Measurements from ENCODE around the gene DHDH. TPM values are rescaled to one million over a fixed set of nuclear protein-coding genes. Genes with fewer than 3 reads are reported as not detected.
"Not testable (repeated sequence)": the region's sequence is repeated elsewhere in the genome, so short reads cannot be mapped to it uniquely, and the experiment has no call there.

The DHDH gene
- total RNA-seq, 1 donor from 2014 or later = 3.2 TPM

GRCh38 chr19:48896191-48896720 is 37.2 kb upstream of the DHDH start:
- Mint-ChIP-seq H3K9me3 (no peaks in the 10 kb centered on the region), H3K4me1 (peaks cover 29% of the 10 kb centered on the region), H3K4me3 (peak overlapping the region; percentile 56), H3K36me3 (no peaks in the 10 kb centered on the region), H3K27ac (peak overlapping the region; percentile 67), H3K27me3 (ENCODE audit: low read depth) (no peaks in the 10 kb centered on the region)
- DNase-seq (ENCODE audit: low spot score in 2 of 2, unreplicated experiment in 2 of 2) = peak in 1 of 2 experiments; percentile 66
- TF ChIP-seq, protein P1, sequence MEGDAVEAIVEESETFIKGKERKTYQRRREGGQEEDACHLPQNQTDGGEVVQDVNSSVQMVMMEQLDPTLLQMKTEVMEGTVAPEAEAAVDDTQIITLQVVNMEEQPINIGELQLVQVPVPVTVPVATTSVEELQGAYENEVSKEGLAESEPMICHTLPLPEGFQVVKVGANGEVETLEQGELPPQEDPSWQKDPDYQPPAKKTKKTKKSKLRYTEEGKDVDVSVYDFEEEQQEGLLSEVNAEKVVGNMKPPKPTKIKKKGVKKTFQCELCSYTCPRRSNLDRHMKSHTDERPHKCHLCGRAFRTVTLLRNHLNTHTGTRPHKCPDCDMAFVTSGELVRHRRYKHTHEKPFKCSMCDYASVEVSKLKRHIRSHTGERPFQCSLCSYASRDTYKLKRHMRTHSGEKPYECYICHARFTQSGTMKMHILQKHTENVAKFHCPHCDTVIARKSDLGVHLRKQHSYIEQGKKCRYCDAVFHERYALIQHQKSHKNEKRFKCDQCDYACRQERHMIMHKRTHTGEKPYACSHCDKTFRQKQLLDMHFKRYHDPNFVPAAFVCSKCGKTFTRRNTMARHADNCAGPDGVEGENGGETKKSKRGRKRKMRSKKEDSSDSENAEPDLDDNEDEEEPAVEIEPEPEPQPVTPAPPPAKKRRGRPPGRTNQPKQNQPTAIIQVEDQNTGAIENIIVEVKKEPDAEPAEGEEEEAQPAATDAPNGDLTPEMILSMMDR (IDR thresholded peaks at IDR 0.05; ENCODE audit: unreplicated experiment) = no peak

DNA sequence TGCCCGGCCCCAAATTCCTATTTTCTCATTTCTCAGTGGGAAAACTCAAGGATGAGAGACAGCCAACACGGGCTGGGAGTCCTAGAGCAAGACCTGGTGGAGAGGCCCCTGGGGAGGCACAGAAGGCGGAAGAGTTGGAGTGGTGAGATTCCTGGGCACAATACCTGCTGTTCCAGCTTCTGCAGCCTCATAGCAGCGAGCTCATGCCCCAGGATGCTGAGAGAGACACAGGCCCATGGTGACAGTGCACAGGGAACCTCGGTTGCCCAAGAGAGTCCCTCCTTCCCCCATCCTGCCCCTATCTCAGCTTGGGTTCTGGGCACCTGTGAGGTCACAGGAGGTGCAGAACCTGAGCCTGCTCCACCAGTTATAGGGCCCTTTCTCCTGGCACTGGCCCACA is 36.3 kb upstream of the DHDH start:
- Mint-ChIP-seq H3K4me3 (peak overlapping the region; percentile 56), H3K27me3 (ENCODE audit: low read depth) (no peaks in the 10 kb centered on the region), H3K4me1 (peaks cover 23% of the 10 kb centered on the region), H3K27ac (no peak overlapping the region), H3K9me3 (no peaks in the 10 kb centered on the region), H3K36me3 (peaks cover 2% of the 10 kb centered on the region)
- TF ChIP-seq, protein P1 (IDR thresholded peaks at IDR 0.05; ENCODE audit: unreplicated experiment) = no peak
- no peak for DNase-seq (ENCODE audit: low spot score in 2 of 2, unreplicated experiment in 2 of 2)

DNA sequence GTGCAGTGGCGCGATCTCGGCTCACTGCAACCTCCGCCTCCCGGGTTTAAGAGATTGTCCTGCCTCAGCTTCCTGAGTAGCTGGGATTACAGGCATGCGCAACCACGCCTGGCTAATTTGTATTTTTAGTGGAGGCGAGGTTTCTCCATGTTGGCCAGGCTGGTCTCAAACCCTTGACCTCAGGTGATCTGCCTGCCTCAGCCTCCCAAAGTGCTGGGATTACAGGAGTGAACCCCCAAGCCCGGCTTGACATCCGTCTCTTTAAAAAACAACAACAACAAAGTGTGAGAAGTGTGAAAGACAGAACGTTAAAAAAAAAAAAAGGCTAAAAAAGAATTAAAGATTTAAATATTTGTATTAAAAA is 34.1 kb upstream of the DHDH start:
- H3K4me1 Mint-ChIP-seq = peaks cover 22% of the 10 kb centered on the region
- H3K4me3 Mint-ChIP-seq = peak overlapping the region; percentile 96
- not testable (repeated sequence) for H3K9me3 Mint-ChIP-seq; DNase-seq (ENCODE audit: low spot score in 2 of 2, unreplicated experiment in 2 of 2); H3K27me3 Mint-ChIP-seq (ENCODE audit: low read depth); H3K36me3 Mint-ChIP-seq
- H3K27ac Mint-ChIP-seq = peak overlapping the region; percentile 90

GRCh38 chr19:48899781-48900476 is 33.6 kb upstream of the DHDH start, which contains the start of gene NUCB1:
Gene NUCB1, plus strand, starts transcription at chr19:48900312. Its CDS starts 485 bp downstream, at chr19:48900797.
- TF ChIP-seq, protein P1 (IDR thresholded peaks at IDR 0.05; ENCODE audit: unreplicated experiment) = no peak
- Mint-ChIP-seq H3K4me1 (peaks cover 22% of the 10 kb centered on the region), H3K27me3 (ENCODE audit: low read depth) (no peaks in the 10 kb centered on the region), H3K27ac (peak within 1 kb of the TSS; percentile 98), H3K9me3 (no peaks in the 10 kb centered on the region), H3K4me3 (peak within 1 kb of the TSS; percentile 96), H3K36me3 (peaks cover 12% of the 10 kb centered on the region)
- peak; percentile 96 to 99 for DNase-seq (ENCODE audit: low spot score in 2 of 2, unreplicated experiment in 2 of 2)

DNA sequence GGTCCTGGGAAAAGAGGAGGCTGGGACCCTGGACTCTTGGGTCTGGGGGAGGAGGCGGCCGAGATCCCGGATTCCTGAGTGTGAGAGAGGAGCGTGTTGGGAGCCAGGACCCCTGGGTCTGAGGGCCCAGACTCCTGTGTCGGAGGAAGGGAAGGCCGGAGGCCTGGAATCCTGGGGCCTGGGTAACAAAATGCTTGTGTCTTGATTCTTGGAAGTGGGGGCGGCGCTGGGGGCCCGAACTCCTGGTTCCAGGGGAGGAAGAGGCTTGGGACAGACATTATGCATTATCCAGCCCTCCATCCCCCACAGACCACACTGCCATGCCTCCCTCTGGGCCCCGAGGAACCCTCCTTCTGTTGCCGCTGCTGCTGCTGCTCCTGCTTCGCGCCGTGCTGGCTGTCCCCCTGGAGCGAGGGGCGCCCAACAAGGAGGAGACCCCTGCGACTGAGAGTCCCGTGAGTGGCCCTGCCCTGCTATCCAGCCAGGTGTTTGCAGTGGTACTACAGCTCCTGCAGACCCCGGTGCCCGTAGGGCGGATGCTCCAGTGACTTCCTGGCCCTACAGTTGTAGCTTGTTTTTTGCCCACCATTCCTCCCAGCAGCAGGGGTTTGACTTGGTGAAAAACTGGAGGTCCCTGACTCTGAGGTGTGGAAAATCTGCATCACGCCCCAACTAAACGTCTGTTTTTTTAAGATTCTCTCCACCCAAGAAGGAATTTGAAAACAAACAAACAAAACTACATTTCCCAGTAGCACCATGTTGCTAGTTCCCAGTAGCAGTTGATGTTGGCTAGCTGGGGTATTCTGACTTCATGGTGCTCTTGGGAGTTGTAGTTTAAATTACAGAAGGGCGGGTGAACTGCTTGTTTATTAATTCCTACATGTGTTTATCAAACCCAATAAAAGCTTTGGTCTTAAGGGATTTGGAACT is 32.8 kb upstream of the DHDH start:
- no peak for DNase-seq (ENCODE audit: low spot score in 2 of 2, unreplicated experiment in 2 of 2)
- Mint-ChIP-seq H3K4me1 (peaks cover 22% of the 10 kb centered on the region), H3K4me3 (peak overlapping the region; percentile 96), H3K36me3 (peaks cover 18% of the 10 kb centered on the region), H3K27me3 (ENCODE audit: low read depth) (no peaks in the 10 kb centered on the region), H3K9me3 (no peaks in the 10 kb centered on the region), H3K27ac (peak overlapping the region; percentile 98)
- TF ChIP-seq, protein P1 (IDR thresholded peaks at IDR 0.05; ENCODE audit: unreplicated experiment) = no peak

DNA sequence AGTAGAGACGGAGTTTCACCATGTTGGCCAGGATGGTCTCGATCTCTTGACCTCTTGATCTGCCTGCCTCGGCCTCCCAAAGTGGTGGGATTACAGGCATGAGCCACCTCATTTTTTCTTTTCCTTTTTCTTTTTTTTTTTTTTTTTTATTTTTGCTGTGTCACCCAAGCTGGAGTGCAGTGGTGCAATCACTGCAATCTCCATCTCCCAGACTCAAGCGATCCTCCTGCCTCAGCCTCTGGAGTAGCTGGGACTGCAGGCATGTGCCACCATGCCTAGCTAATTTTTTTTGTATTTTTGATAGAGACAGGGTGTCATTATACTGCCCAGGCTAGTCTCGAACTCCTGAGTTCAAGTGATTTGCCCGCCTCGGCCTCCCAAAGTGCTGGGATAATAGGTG is 31.2 kb upstream of the DHDH start:
- H3K9me3 Mint-ChIP-seq; H3K27ac Mint-ChIP-seq; DNase-seq (ENCODE audit: low spot score in 2 of 2, unreplicated experiment in 2 of 2); H3K27me3 Mint-ChIP-seq (ENCODE audit: low read depth): not testable (repeated sequence)
- peaks cover 28% of the 10 kb centered on the region for H3K36me3 Mint-ChIP-seq
- peaks cover 18% of the 10 kb centered on the region for H3K4me1 Mint-ChIP-seq
- peak overlapping the region; percentile 24 for H3K4me3 Mint-ChIP-seq

DNA sequence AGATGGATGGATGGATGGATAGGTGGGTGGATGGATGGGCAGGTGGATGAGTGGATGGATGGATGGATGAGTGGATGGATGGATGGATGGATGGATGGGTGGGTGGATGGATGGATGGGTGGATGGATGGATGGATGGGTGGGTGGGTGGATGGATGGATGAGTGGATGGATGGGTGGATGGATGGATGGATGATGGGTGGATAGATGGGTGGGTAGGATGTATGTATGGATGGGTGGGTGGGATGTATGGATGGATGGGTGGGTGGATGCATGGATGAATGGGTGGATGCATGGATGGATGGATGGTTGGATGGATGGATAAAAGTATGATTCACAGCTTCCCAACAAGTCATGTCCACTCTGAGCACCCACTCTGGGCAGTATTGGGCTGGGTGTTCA is 29.7 kb upstream of the DHDH start:
- not testable (repeated sequence) for H3K27me3 Mint-ChIP-seq (ENCODE audit: low read depth); H3K4me3 Mint-ChIP-seq; DNase-seq (ENCODE audit: low spot score in 2 of 2, unreplicated experiment in 2 of 2); H3K9me3 Mint-ChIP-seq; H3K27ac Mint-ChIP-seq
- Mint-ChIP-seq H3K4me1 (peaks cover 18% of the 10 kb centered on the region), H3K36me3 (peaks cover 33% of the 10 kb centered on the region)
